Right lobe of liver (tissue), 6 donors: ENCODE results near the gene HTATSF1. TPM values are rescaled to one million over a fixed set of nuclear protein-coding genes. Genes with fewer than 3 reads are reported as not detected.

ENCODE experiments used
- ATAC-seq, 4 donors: fragments of 200-7000 bp; cut with Tn5 transposase; one replicate each; pipeline ENCODE4 v1.9.1; 2020; ENCODE audit warnings: mild to moderate bottlenecking in 4 of 4, moderate library complexity in 4 of 4
- DNase-seq, 3 donors: peaks; one replicate each; pipeline ENCODE4 v3.0.0-alpha.2; 2020
- H3K27ac ChIP-seq, 3 donors: fragments of 200-600 bp; one replicate each; pipeline ENCODE4 v1.8.0; 2022
- H3K27me3 ChIP-seq, 2 donors: fragments of 200-600 bp; one replicate each; pipeline ENCODE4 v1.8.0; 2022
- H3K36me3 ChIP-seq, 4 donors: fragments of 200-600 bp; sonication (generic) in 1 of 4; one replicate each; pipeline versions ENCODE4 v1.5.1 to v1.8.0; 2017 to 2022; ENCODE audit warnings: control low read depth in 1 of 4
- H3K4me1 ChIP-seq, 4 donors: fragments of 200-600 bp; sonication (generic) in 1 of 4; one replicate each; pipeline versions ENCODE4 v1.5.1 to v1.8.0; 2017 to 2022; ENCODE audit warnings: control low read depth in 1 of 4
- H3K4me3 ChIP-seq, 3 donors: fragments of 200-600 bp; one replicate each; pipeline ENCODE4 v1.8.0; 2022
- H3K9me3 ChIP-seq, 4 donors: fragments of 200-600 bp; sonication (generic) in 1 of 4; one replicate each; pipeline versions ENCODE4 v1.5.1 to v1.8.0; 2017 to 2022; ENCODE audit warnings: control low read depth in 1 of 4
- CTCF ChIP-seq, 4 donors: fragments of 200-600 bp in 3 of 4; fragments of 450-650 bp in 1 of 4; IDR thresholded peaks; one replicate each; pipeline versions ENCODE4 v1.5.1 to v1.8.0; 2016 to 2022; ENCODE audit warnings: antibody characterized with exemption in 4 of 4, mild to moderate bottlenecking in 2 of 4
- POLR2A ChIP-seq: fragments of 450-650 bp; IDR thresholded peaks from one replicate; pipeline ENCODE4 v1.6.1; 2017; ENCODE audit warnings: antibody characterized with exemption, mild to moderate bottlenecking
- WGBS: methylation state at CpG from one replicate; pipeline ENCODE4 v1.1.6; 2018; ENCODE audit warnings: low coverage, low lambda C conversion rate; ENCODE audit not compliant: insufficient coverage; ENCODE audit errors: missing lambda C conversion rate; 5-methylcytosine and 5-hydroxymethylcytosine counted together
- intact Hi-C, 2 donors: fragments of 100-400 bp; cut with DNase I; formaldehyde crosslinking; loops; one replicate each; pipeline versions ENCODE4 v1.11.2 to v1.14.1; 2022
- total RNA-seq, 6 experiments: library from RNA; depleted of rRNA in 2 of 6; stranded (reverse); fragments of >200 nt in 2 of 6; fragmentation: NEBNext Ultra II Directional in 3 of 6; extraction: Animal tissue kit (Norgen Biotek cat#: 25700) in 3 of 6; gene quantifications; one replicate each; pipeline versions ENCODE4 v1.1.0 to v1.2.4, GENCODE V29; 2016 to 2023
- donor health status: DM: no; HTN: yes; CAD: no.
- donor health status: DM: no; HTN: no; CAD: no.
- donor health status: DM: no; HTN: no; CAD: no.
- donor health status: DM: no; HTN: yes; CAD: no.
- donor health status: DM: no; HTN: yes; CAD: no.

HTATSF1 gene
- total RNA-seq, 6 experiments from 2014 or later, result 10.6 to 21.5 (median 12.1) TPM

GRCh38 chrX:136542281-136542680, 44.9 kb downstream of the HTATSF1 start:
- ATAC-seq (no peak), DNase-seq (no peak)
- no peak for TF ChIP-seq POLR2A
- no peak for TF ChIP-seq CTCF (IDR thresholded peaks at IDR 0.05)
- Histone ChIP-seq H3K9me3 (no peaks in the 10 kb centered on the region), H3K36me3 (no peaks in the 10 kb centered on the region), H3K4me1 (no peaks in the 10 kb centered on the region), H3K4me3 (no peak overlapping the region), H3K27me3 (no peaks in the 10 kb centered on the region), H3K27ac (no peak overlapping the region)
- intact Hi-C loops, result no loop called here
- 40% methylated on average over 7 of the region's 7 CpGs for WGBS

GRCh38 chrX:136546371-136546781, 49.0 kb downstream of the HTATSF1 start:
- no peaks in the 10 kb centered on the region for H3K27me3 ChIP-seq
- TF ChIP-seq CTCF (IDR thresholded peaks at IDR 0.05) (no peak), POLR2A (no peak)
- no peak overlapping the region for H3K4me3 ChIP-seq
- WGBS, result 85% methylated on average over 3 of the region's 3 CpGs
- H3K27ac ChIP-seq, result no peak overlapping the region
- no peaks in the 10 kb centered on the region for H3K4me1 ChIP-seq
- ATAC-seq (no peak), DNase-seq (no peak)
- H3K9me3 ChIP-seq, result no peaks in the 10 kb centered on the region
- intact Hi-C loops, result no loop called here
- no peaks in the 10 kb centered on the region for H3K36me3 ChIP-seq

GRCh38 chrX:136549226-136549625, 51.8 kb downstream of the HTATSF1 start:
- no peaks in the 10 kb centered on the region for H3K4me1 ChIP-seq
- ATAC-seq (no peak), DNase-seq (no peak)
- no peak overlapping the region for H3K4me3 ChIP-seq
- H3K27me3 ChIP-seq, result no peaks in the 10 kb centered on the region
- no peak overlapping the region for H3K27ac ChIP-seq
- intact Hi-C loops, result no loop called here
- WGBS, result 73% methylated on average over 4 of the region's 5 CpGs
- TF ChIP-seq CTCF (IDR thresholded peaks at IDR 0.05), result no peak
- TF ChIP-seq POLR2A, result no peak
- no peaks in the 10 kb centered on the region for H3K9me3 ChIP-seq
- H3K36me3 ChIP-seq, result no peaks in the 10 kb centered on the region

GRCh38 chrX:136551410-136551809, 54.0 kb downstream of the HTATSF1 start:
- intact Hi-C loops, result no loop called here
- no peaks in the 10 kb centered on the region for H3K4me1 ChIP-seq
- H3K36me3 ChIP-seq, result no peaks in the 10 kb centered on the region
- no peaks in the 10 kb centered on the region for H3K9me3 ChIP-seq
- H3K4me3 ChIP-seq, result no peak overlapping the region
- no peak for TF ChIP-seq CTCF (IDR thresholded peaks at IDR 0.05)
- TF ChIP-seq POLR2A, result no peak
- ATAC-seq (no peak), DNase-seq (no peak)
- no peak overlapping the region for H3K27ac ChIP-seq
- no peaks in the 10 kb centered on the region for H3K27me3 ChIP-seq
- 50% methylated on average over 1 of the region's 1 CpG for WGBS

- no peaks in the 10 kb centered on the region for H3K4me1 ChIP-seq
- no peak for TF ChIP-seq CTCF (IDR thresholded peaks at IDR 0.05)
- no peak for TF ChIP-seq POLR2A
- no peaks in the 10 kb centered on the region for H3K9me3 ChIP-seq
- 31% methylated on average over 2 of the region's 2 CpGs for WGBS
- DNase-seq (no peak), ATAC-seq (no peak)
- H3K27ac ChIP-seq, result no peak overlapping the region
- H3K36me3 ChIP-seq, result no peaks in the 10 kb centered on the region
- no peaks in the 10 kb centered on the region for H3K27me3 ChIP-seq
- H3K4me3 ChIP-seq, result no peak overlapping the region
- intact Hi-C loops, result no loop called here
Measured at GRCh38 chrX:136555694-136556093, 58.3 kb downstream of the HTATSF1 start.
